Measurements from ENCODE around the gene QPCT.

DNA sequence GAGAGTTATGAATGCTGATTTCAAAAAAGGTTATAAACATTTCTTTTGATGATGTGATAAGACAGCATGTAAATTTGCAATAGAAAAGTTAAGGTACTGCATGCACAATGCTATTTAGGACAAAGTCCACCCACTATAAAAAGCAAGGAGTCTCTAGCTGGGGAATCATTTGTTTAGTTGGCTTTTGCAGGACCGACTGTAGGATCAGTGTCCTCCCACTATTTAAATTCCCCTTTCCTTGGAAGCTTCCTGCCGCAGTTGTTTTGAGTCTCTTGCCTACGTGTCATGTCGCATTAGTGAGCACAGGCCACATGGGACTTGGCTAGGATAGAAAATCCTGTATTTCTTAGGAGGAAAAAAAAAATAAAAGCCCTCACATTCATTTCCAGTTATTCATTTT is 13.1 kb downstream of the QPCT start:
- no peak for TF ChIP-seq CTCF (IDR thresholded peaks at IDR 0.05; ENCODE audit: low read depth, low read length, poor library complexity, severe bottlenecking)
- no peak for TF ChIP-seq EZH2phosphoT487 (IDR thresholded peaks at IDR 0.05; ENCODE audit: borderline replicate concordance, low read length)
